Measurements from ENCODE around the gene LONP2. TPM values are rescaled to one million over a fixed set of nuclear protein-coding genes. Genes with fewer than 3 reads are reported as not detected.

The LONP2 gene
- total and polyA plus RNA-seq, 2 of the 13 experiments (the other 11 are each of a cell fraction or from before 2014, with no cell fraction given), result 39.2 to 63.3 TPM

DNA sequence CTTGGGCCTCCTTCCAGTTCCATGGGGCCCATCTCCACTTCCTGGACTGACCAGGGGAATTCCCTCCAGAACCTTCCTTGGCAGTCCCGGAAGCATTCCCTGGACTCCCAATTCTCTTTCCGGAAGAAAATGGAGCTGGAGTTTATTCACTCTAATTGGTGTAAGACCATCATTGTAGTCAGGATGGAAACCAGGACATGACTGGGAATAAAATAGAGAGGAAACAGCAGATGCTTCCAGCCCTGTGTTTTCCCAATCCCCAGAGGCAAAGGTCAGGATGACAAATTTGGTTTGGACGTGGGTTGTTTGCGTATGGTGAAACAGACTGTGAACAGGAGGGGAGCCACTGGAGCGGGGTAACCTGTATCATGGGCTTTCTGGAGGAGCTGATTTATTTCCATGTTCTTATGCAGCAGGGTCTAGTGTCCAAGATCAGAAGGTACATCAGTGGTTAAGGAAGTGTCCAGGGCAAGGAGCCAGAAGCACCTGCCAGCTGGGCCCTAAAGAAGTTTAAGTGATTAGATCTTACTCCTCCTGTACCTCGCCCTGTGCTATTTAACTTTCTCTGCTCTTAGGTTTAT is 8.5 kb upstream of the LONP2 start (continued):
- TF ChIP-seq, protein P1, sequence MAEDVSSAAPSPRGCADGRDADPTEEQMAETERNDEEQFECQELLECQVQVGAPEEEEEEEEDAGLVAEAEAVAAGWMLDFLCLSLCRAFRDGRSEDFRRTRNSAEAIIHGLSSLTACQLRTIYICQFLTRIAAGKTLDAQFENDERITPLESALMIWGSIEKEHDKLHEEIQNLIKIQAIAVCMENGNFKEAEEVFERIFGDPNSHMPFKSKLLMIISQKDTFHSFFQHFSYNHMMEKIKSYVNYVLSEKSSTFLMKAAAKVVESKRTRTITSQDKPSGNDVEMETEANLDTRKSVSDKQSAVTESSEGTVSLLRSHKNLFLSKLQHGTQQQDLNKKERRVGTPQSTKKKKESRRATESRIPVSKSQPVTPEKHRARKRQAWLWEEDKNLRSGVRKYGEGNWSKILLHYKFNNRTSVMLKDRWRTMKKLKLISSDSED (CRISPR knock-in tag; IDR thresholded peaks at IDR 0.05), result no peak
- no peak; the same call in 1 of the 2 replicates for TF ChIP-seq RXRA (CRISPR knock-in tag; IDR thresholded peaks at IDR 0.05)
- TF ChIP-seq ZNF773 (CRISPR knock-in tag; IDR thresholded peaks at IDR 0.05; ENCODE audit: borderline replicate concordance), result no peak
- no peak for TF ChIP-seq ZEB1 (IDR thresholded peaks at IDR 0.05; ENCODE audit: insufficient replicate concordance, low read depth)
- no peak for TF ChIP-seq ZNF577 (CRISPR knock-in tag; IDR thresholded peaks at IDR 0.05; ENCODE audit: borderline replicate concordance, low read depth)
- TF ChIP-seq, protein P2, sequence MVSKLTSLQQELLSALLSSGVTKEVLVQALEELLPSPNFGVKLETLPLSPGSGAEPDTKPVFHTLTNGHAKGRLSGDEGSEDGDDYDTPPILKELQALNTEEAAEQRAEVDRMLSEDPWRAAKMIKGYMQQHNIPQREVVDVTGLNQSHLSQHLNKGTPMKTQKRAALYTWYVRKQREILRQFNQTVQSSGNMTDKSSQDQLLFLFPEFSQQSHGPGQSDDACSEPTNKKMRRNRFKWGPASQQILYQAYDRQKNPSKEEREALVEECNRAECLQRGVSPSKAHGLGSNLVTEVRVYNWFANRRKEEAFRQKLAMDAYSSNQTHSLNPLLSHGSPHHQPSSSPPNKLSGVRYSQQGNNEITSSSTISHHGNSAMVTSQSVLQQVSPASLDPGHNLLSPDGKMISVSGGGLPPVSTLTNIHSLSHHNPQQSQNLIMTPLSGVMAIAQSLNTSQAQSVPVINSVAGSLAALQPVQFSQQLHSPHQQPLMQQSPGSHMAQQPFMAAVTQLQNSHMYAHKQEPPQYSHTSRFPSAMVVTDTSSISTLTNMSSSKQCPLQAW (CRISPR knock-in tag; IDR thresholded peaks at IDR 0.05), result peak; percentile 76; the same call in 1 of the 2 replicates
- TF ChIP-seq, protein P3, sequence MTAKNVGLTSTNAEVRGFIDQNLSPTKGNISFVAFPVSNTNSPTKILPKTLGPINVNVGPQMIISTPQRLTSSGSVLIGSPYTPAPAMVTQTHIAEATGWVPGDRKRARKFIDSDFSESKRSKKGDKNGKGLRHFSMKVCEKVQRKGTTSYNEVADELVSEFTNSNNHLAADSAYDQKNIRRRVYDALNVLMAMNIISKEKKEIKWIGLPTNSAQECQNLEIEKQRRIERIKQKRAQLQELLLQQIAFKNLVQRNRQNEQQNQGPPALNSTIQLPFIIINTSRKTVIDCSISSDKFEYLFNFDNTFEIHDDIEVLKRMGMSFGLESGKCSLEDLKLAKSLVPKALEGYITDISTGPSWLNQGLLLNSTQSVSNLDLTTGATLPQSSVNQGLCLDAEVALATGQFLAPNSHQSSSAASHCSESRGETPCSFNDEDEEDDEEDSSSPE (CRISPR knock-in tag; IDR thresholded peaks at IDR 0.05), result peak; percentile 63
- TF ChIP-seq TBX3 (IDR thresholded peaks at IDR 0.05; ENCODE audit: borderline replicate concordance), result no peak
- TF ChIP-seq, protein P4, sequence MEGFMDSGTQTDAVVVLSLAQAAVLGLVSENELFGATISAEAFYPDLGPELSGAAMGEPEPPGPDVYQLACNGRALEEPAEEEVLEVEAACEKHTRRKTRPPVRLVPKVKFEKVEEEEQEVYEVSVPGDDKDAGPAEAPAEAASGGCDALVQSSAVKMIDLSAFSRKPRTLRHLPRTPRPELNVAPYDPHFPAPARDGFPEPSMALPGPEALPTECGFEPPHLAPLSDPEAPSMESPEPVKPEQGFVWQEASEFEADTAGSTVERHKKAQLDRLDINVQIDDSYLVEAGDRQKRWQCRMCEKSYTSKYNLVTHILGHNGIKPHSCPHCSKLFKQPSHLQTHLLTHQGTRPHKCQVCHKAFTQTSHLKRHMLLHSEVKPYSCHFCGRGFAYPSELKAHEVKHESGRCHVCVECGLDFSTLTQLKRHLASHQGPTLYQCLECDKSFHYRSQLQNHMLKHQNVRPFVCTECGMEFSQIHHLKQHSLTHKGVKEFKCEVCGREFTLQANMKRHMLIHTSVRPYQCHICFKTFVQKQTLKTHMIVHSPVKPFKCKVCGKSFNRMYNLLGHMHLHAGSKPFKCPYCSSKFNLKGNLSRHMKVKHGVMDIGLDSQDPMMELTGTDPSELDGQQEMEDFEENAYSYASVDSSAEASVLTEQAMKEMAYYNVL (CRISPR knock-in tag; IDR thresholded peaks at IDR 0.05; ENCODE audit: borderline replicate concordance), result peak; percentile 51; the same call in 1 of the 2 replicates
- TF ChIP-seq, protein P5, sequence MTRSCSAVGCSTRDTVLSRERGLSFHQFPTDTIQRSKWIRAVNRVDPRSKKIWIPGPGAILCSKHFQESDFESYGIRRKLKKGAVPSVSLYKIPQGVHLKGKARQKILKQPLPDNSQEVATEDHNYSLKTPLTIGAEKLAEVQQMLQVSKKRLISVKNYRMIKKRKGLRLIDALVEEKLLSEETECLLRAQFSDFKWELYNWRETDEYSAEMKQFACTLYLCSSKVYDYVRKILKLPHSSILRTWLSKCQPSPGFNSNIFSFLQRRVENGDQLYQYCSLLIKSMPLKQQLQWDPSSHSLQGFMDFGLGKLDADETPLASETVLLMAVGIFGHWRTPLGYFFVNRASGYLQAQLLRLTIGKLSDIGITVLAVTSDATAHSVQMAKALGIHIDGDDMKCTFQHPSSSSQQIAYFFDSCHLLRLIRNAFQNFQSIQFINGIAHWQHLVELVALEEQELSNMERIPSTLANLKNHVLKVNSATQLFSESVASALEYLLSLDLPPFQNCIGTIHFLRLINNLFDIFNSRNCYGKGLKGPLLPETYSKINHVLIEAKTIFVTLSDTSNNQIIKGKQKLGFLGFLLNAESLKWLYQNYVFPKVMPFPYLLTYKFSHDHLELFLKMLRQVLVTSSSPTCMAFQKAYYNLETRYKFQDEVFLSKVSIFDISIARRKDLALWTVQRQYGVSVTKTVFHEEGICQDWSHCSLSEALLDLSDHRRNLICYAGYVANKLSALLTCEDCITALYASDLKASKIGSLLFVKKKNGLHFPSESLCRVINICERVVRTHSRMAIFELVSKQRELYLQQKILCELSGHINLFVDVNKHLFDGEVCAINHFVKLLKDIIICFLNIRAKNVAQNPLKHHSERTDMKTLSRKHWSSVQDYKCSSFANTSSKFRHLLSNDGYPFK (CRISPR knock-in tag; IDR thresholded peaks at IDR 0.05; ENCODE audit: borderline replicate concordance), result no peak
- peak; percentile 26; the same call in 1 of the 2 replicates for TF ChIP-seq ZNF430 (CRISPR knock-in tag; IDR thresholded peaks at IDR 0.05)
- TF ChIP-seq, protein P6, sequence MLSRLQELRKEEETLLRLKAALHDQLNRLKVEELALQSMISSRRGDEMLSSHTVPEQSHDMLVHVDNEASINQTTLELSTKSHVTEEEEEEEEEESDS (CRISPR knock-in tag; IDR thresholded peaks at IDR 0.05; ENCODE audit: borderline replicate concordance), result no peak
- no peak for TF ChIP-seq SKI (IDR thresholded peaks at IDR 0.05; ENCODE audit: partially characterized antibody)
- TF ChIP-seq ZNF331 (CRISPR knock-in tag; IDR thresholded peaks at IDR 0.05), result peak; percentile 69
- TF ChIP-seq ZSCAN25 (CRISPR knock-in tag; IDR thresholded peaks at IDR 0.05), result 0 out of 2 replicates have a peak, but pooled peaks have one; percentile 28
- no peak for TF ChIP-seq TCF7L2 (IDR thresholded peaks at IDR 0.05; ENCODE audit: low read depth, low read length)
- TF ChIP-seq YEATS4 (CRISPR knock-in tag; IDR thresholded peaks at IDR 0.05; ENCODE audit: borderline replicate concordance), result peak; percentile 51; the same call in 1 of the 2 replicates
- no peak for TF ChIP-seq JUND (CRISPR knock-in tag; IDR thresholded peaks at IDR 0.05)
